T-helper 1 cell (primary cell): ENCODE results near the gene NIF3L1.

ENCODE experiments used
- DNase-seq, 5 donors: peaks; one replicate each; pipeline ENCODE4 v3.0.0-alpha.2; 2012 to 2020
- total RNA-seq, 4 donors: gene quantifications; one replicate each; lab custom pipeline; 2026; lab: John Stamatoyannopoulos, UW

Gene NIF3L1
- total RNA-seq, result 4.9 to 16.2 (median 11.4) reads per million in 4 donors

- peak; percentile 88 to 99 (median 93) for DNase-seq
Measured at GRCh38 chr2:200888704-200889625, at the start of gene NIF3L1, which contains the start of gene PPIL3. NIF3L1 (plus strand) TSS chr2:200889371; CDS start chr2:200891944, 2,573 bp downstream. PPIL3 (minus strand) TSS chr2:200889077; CDS start chr2:200887615, 1,462 bp downstream.

GRCh38 chr2:200839513-200839912 lies 49.7 kb upstream of the NIF3L1 start:
- no peak for DNase-seq

- DNase-seq, result no peak
Measured at GRCh38 chr2:200843993-200844948, 44.9 kb upstream of the NIF3L1 start.

- no peak for DNase-seq
Measured at GRCh38 chr2:200845194-200845593, 44.0 kb upstream of the NIF3L1 start.

GRCh38 chr2:200845669-200846325 lies 43.4 kb upstream of the NIF3L1 start:
- DNase-seq, result no peak

- no peak for DNase-seq
Measured at GRCh38 chr2:200847269-200847668, 41.9 kb upstream of the NIF3L1 start.

- DNase-seq, result no peak
Measured at GRCh38 chr2:200847939-200848338, 41.2 kb upstream of the NIF3L1 start.

GRCh38 chr2:200850512-200851256 lies 38.5 kb upstream of the NIF3L1 start:
- no peak for DNase-seq

GRCh38 chr2:200851398-200852248 lies 37.5 kb upstream of the NIF3L1 start:
- DNase-seq, result no peak

- no peak for DNase-seq
Measured at GRCh38 chr2:200852605-200853004, 36.6 kb upstream of the NIF3L1 start.

- DNase-seq, result no peak
Measured at GRCh38 chr2:200856806-200857205, 32.4 kb upstream of the NIF3L1 start.

- peak in 1 of 5 donors; percentile 23 for DNase-seq
Measured at GRCh38 chr2:200860092-200860795, 28.9 kb upstream of the NIF3L1 start.

GRCh38 chr2:200861617-200862155 lies 27.5 kb upstream of the NIF3L1 start:
- no peak for DNase-seq

GRCh38 chr2:200862532-200863000 lies 26.6 kb upstream of the NIF3L1 start:
- peak in 4 of 5 donors; percentile 44 to 72 (median 54) for DNase-seq

- peak in 2 of 5 donors; percentile 10 to 24 for DNase-seq
Measured at GRCh38 chr2:200863782-200864175, 25.4 kb upstream of the NIF3L1 start.

GRCh38 chr2:200864176-200865034 lies 24.8 kb upstream of the NIF3L1 start, which contains the start of gene CLK1:
CLK1 (minus strand) TSS chr2:200864658; CDS start chr2:200861862, 2,796 bp downstream.
- DNase-seq, result peak; percentile 89 to 97 (median 96)

GRCh38 chr2:200869014-200869413 lies 20.2 kb upstream of the NIF3L1 start:
- DNase-seq, result no peak

GRCh38 chr2:200871151-200871550 lies 18.0 kb upstream of the NIF3L1 start:
- peak in 1 of 5 donors; percentile 39 for DNase-seq
